Measurements from ENCODE around the gene CYP2U1.
"Not testable (repeated sequence)": the region's sequence is repeated elsewhere in the genome, so short reads cannot be mapped to it uniquely, and the experiment has no call there.

Gene CYP2U1

DNA sequence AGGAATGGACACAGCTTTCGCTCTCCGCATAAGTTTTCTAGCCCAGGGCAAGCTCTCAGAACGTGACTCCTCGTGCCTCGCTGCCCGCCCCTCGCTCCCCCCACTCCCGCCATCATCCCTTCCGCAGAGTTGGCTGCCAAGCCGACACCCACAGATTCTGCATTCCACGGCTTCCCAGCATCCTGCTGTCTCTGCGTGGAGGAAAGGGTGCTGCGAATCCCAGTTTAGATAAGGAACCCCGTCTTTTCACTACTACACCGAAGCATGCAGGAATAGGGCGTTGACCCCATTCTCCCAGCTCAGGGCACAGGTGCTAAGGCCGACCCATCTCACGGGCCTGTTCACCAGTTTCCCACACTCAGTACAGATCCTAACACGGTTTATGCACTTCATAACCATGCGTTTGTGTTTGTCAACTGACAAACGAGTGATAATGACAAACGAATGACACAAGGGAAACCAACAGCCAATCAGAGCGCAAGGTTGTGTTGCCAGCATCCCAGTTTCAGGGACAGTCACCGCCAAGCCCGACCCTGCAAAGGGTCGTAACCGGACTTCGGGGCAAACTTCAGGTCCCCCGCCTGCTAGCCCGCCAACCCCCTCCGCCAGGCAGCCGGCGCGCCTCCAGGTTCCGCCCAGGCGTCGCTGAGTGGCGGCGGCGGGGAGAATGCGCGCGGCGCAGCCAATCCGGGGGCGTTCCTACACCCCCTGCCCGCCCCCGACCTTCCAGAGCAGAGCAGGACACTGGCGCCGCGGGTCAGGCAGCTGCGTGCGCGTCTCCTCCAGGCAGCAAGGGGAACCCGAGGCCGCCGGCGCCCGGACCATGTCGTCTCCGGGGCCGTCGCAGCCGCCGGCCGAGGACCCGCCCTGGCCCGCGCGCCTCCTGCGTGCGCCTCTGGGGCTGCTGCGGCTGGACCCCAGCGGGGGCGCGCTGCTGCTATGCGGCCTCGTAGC is at the start of gene CYP2U1:
CYP2U1 (plus strand) TSS at position 729 of the 954 bp plus-strand sequence; CDS start at position 824, 95 bp downstream.
- DNase-seq (ENCODE audit: extremely low read depth in 1 of 2, low read depth in 1 of 2), result peak; percentile 52 to 61

DNA sequence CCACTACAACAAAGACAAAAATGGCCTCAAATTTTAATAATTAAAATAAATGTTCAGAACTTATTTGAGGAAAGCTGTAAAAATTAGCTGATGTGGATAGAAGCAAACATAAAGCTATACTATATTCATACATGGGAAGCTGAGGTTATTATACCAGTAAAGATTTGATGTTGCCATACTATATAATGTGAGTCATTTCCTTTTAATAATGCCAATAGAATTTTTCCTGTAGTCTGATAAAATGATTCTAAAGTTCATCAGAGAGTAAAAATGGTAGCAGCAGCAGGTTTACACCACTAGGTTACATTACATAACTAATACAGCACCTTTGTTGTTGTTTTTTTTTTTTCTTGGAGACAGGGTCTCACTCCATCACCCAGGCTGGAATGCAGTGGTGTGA is 45.5 kb upstream of the CYP2U1 start:
- no peak for DNase-seq (ENCODE audit: extremely low read depth in 1 of 2, low read depth in 1 of 2)

DNA sequence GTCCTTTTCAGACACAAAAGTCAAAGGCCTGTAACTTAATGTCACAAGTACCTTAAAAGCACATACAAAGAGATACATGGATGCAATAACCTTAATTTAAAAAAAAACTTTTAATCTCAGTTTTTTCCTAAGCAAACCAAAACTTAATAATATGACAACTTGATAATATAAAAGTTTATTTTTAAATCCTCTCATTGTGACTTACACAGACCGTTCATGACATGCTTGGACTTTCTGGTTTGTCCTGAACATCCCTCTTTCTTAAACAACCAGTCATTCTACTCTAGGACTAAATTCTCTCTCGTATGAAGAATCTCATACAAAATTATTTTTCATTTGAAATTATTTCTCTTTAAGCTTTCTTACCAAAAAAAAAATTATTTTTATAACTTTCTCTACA is 43.1 kb upstream of the CYP2U1 start:
- DNase-seq (ENCODE audit: extremely low read depth in 1 of 2, low read depth in 1 of 2), result no peak

DNA sequence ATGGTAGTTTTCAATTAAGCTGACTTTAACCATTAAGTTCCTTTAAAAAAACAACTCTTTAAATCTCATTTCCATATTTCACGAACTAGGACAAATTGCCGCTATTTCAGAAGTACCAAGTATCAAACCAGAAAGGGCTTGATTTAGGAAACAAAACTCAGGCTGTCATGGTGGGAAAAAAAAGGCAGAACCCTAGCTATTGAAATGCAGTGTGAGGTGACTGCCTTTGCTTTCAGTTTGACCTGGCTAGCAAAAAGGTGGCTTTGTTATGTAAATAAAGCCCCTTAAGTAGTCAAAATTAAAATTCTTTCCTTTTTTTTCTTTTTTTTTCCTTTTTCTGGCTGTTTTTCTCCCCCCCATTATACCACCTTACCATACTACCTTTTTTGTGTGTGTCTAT is 40.6 kb upstream of the CYP2U1 start:
- DNase-seq (ENCODE audit: extremely low read depth in 1 of 2, low read depth in 1 of 2), result no peak

DNA sequence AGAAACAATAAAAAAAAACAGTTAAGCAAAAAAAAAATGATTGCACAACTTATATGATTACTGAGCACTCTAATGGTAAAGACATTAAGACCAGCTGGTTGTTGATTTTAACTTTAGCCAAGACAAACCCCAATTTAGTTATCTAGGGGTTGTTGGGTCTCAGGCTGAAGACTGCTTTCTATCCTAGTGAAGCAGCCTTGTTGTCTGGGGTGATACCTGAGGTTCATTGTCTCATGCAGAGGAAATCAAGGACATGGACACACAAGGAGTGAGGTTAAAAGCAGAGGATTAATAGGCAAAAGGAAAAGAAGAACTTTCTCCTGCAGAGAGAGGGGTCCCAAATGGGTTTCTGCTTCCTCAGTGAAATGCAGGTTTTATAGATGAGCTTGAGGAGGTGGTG is 40.0 kb upstream of the CYP2U1 start:
- DNase-seq (ENCODE audit: extremely low read depth in 1 of 2, low read depth in 1 of 2), result no peak

GRCh38 chr4:107893171-107894137 is 37.9 kb upstream of the CYP2U1 start:
- DNase-seq (ENCODE audit: extremely low read depth in 1 of 2, low read depth in 1 of 2), result no peak

DNA sequence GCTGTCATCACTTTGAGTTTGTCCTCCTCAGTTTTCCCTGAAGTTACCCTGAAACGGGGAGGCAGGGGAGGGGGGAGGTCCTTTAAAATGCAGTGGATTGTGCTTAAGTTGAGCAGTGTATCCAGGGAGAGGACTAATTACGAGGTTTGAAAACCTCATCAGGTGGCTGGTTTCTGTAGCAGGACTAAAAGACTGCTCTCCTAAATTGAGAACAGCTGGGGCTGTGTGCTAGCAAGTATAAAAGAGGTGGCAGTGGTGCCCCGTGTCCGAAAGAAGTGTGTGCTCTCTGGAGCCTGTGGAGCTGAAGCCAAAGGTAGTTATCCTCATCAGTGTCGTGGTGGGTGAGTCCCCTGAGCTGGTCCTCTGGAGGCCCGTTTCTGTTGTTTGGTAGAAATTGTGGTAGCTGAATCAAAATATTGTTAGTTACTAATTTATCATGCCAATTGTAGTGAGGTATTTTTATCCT is 37.2 kb upstream of the CYP2U1 start:
- no peak for DNase-seq (ENCODE audit: extremely low read depth in 1 of 2, low read depth in 1 of 2)

DNA sequence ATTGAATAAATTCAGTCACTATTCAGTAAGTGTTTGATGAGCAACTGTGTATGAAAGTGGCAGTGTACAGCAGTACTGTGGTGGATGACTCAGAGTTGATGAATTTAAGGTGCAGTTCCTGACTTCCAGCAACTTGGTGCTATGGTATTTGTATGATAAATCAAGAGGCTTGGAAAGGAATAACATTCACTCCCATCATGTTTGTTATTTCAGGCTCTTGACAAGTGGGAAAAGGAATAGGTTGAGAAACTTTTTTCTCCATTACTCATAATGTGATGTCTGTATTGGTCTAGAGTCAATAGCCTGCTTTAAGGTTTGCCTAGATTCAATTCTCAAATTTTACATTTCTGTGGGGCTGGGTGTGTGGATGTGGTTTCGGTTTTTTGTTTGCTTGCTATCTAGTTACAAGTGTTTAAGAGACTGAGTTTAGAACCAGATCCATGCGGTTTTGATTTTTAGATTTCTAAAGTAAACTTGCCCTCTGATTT is 35.1 kb upstream of the CYP2U1 start:
- no peak for DNase-seq (ENCODE audit: extremely low read depth in 1 of 2, low read depth in 1 of 2)

DNA sequence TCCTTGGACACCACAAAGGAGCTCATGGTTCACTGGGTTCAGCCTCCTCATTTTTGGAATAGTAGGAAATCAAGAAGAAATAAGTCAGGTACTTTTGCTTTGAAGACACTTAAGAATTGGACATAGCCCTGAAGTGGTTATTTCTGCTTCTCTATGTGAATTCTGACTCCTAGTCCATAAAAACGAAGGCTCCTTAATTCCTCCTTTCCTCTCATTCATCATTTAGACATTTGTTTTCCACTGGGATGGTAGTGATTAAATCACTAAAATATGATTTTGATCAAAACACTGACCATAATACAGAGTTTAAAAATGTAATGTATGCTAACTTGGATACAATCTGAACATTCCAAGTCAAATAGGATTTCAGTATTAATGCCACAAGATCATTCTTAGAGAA is 34.7 kb upstream of the CYP2U1 start:
- no peak for DNase-seq (ENCODE audit: extremely low read depth in 1 of 2, low read depth in 1 of 2)

DNA sequence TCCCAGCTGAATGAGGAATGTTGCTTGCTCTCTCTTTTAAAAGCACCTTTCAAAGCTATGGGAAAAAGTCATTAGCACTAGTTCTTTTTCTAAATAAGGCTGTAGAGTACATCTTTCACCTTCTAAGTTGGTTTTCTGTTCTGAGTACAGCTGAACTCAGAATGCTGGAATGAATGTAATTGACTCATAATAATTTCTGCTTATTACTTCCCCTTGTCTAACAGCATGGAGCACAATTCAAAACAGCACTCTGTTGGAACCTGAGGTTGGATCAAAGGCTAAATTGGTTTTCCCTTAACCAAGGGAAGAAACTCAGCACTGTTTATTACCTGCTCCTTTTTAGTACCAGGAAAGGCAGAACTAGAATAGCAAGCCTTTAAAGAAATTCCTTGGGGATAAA is 33.5 kb upstream of the CYP2U1 start:
- DNase-seq (ENCODE audit: extremely low read depth in 1 of 2, low read depth in 1 of 2), result no peak

- DNase-seq (ENCODE audit: extremely low read depth in 1 of 2, low read depth in 1 of 2), result no peak
Observed at GRCh38 chr4:107900067-107900466, 31.3 kb upstream of the CYP2U1 start.

- DNase-seq (ENCODE audit: extremely low read depth in 1 of 2, low read depth in 1 of 2), result no peak
Observed at GRCh38 chr4:107900508-107900907, 30.8 kb upstream of the CYP2U1 start.

- no peak for DNase-seq (ENCODE audit: extremely low read depth in 1 of 2, low read depth in 1 of 2)
Observed at GRCh38 chr4:107901213-107901934, 30.0 kb upstream of the CYP2U1 start.

GRCh38 chr4:107902715-107903114 is 28.6 kb upstream of the CYP2U1 start:
- DNase-seq (ENCODE audit: extremely low read depth in 1 of 2, low read depth in 1 of 2), result no peak

DNA sequence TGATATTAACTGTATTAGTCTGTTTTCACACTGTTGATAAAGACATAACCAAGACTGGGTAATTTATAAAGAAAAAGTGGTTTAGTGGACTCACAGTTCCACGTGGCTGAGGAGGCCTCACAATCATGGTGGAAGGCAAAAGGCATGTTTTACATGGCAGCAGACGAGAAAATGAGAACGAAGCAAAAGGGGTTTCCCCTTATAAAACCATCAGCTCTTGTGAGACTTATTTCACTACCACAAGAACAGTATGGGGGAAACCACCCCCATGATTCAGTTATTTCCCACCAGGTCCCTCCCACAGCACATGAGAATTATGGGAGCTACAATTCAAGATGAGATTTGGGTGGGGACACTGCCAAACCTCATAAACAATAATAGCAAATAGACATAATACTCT is 26.3 kb upstream of the CYP2U1 start:
- DNase-seq (ENCODE audit: extremely low read depth in 1 of 2, low read depth in 1 of 2), result not testable (repeated sequence)

- DNase-seq (ENCODE audit: extremely low read depth in 1 of 2, low read depth in 1 of 2), result no peak
Observed at GRCh38 chr4:107906458-107907100, 24.8 kb upstream of the CYP2U1 start.

GRCh38 chr4:107908377-107908776 is 23.0 kb upstream of the CYP2U1 start:
- no peak for DNase-seq (ENCODE audit: extremely low read depth in 1 of 2, low read depth in 1 of 2)

GRCh38 chr4:107913283-107913899 is 18.0 kb upstream of the CYP2U1 start:
- DNase-seq (ENCODE audit: extremely low read depth in 1 of 2, low read depth in 1 of 2), result no peak

DNA sequence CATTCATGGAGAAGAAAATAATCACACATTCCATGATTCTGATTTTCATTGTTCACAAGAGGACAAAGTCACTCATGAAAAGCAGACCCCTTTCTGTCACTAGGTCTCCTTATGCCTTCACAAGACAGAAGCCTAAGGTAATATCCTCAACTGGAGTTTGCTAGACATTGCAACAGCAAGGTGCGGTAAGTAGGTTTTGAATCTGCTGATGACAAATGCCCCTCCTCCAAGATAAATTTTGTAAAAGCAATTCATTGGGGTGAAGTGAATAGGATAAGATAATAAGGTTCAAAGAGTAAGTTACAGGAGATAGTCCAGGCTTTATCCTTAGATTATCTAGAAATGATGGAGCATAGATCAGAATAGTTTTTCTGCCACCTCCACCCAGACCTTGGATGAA is 16.1 kb upstream of the CYP2U1 start:
- DNase-seq (ENCODE audit: extremely low read depth in 1 of 2, low read depth in 1 of 2), result no peak

GRCh38 chr4:107916623-107917022 is 14.7 kb upstream of the CYP2U1 start:
- DNase-seq (ENCODE audit: extremely low read depth in 1 of 2, low read depth in 1 of 2), result no peak
